ENCODE data around the gene ITGB7. TPM values are rescaled to one million over a fixed set of nuclear protein-coding genes. Genes with fewer than 3 reads are reported as not detected.

ITGB7 gene
- total and polyA plus RNA-seq, 9 of the 15 experiments (the other 6 are each of a cell fraction or from before 2014, with no cell fraction given), result 0.06 to 2.0 (median 0.67) TPM

- TF ChIP-seq ZNF347 (CRISPR knock-in tag; IDR thresholded peaks at IDR 0.05; ENCODE audit: low read depth) (no peak), PHB2 (IDR thresholded peaks at IDR 0.05; ENCODE audit: low read depth) (peak; percentile 26; the same call in 1 of the 2 replicates), ZNF408 (CRISPR knock-in tag; IDR thresholded peaks at IDR 0.05; ENCODE audit: low read depth) (no peak), TRIM24 (IDR thresholded peaks at IDR 0.05) (no peak), PHF20 (IDR thresholded peaks at IDR 0.05; ENCODE audit: partially characterized antibody) (peak; percentile 35), MTA1 (IDR thresholded peaks at IDR 0.05; ENCODE audit: borderline replicate concordance) (peak; percentile 39; the same call in 1 of the 2 replicates), ZNF282 (CRISPR knock-in tag; IDR thresholded peaks at IDR 0.05) (no peak), NFATC3 (IDR thresholded peaks at IDR 0.05) (no peak), JUN (IDR thresholded peaks at IDR 0.05; ENCODE audit: borderline replicate concordance, low read depth, low read length) (no peak), JUN (CRISPR knock-in tag; IDR thresholded peaks at IDR 0.05; ENCODE audit: borderline replicate concordance) (no peak), GTF2E2 (tag; IDR thresholded peaks at IDR 0.05) (no peak), COPS2 (conservative IDR thresholded peaks at IDR 0.05) (no peak), MXD1 (CRISPR knock-in tag; IDR thresholded peaks at IDR 0.05; ENCODE audit: borderline replicate concordance, poor library complexity, severe bottlenecking) (no peak), ZZZ3 (IDR thresholded peaks at IDR 0.05) (no peak), RREB1 (CRISPR knock-in tag; IDR thresholded peaks at IDR 0.05) (no peak), MECOM (CRISPR knock-in tag; IDR thresholded peaks at IDR 0.05) (no peak), KLF16 (IDR thresholded peaks at IDR 0.05) (no peak), ZBTB8A (IDR thresholded peaks at IDR 0.05; ENCODE audit: partially characterized antibody) (no peak), EP300 (IDR thresholded peaks at IDR 0.05; ENCODE audit: low read length) (no peak; the same call in 1 of the 2 replicates), TBL1XR1 (IDR thresholded peaks at IDR 0.05; ENCODE audit: low read length in 2 of 2) (no peak), ZNF124 (CRISPR knock-in tag; IDR thresholded peaks at IDR 0.05) (no peak)
Measured at GRCh38 chr12:53221203-53222080, 14.4 kb upstream of the ITGB7 start (continued).
